Heart right ventricle (tissue), 16 donors: ENCODE results near the gene DLGAP1. TPM values are rescaled to one million over a fixed set of nuclear protein-coding genes. Genes with fewer than 3 reads are reported as not detected.

Experiments
- ATAC-seq, 8 donors: fragments of 200-7000 bp; cut with Tn5 transposase; one replicate each; pipeline ENCODE4 v1.9.1; 2020; ENCODE audit warnings: mild to moderate bottlenecking in 8 of 8, moderate library complexity in 8 of 8, moderate number of reproducible peaks in 1 of 8
- DNase-seq, 2 donors: peaks; one replicate each; pipeline ENCODE4 v3.0.0-alpha.2; 2020
- H3K27ac ChIP-seq, 10 donors: fragments of 200-600 bp; sonication (generic) in 2 of 10; one replicate each; pipeline versions ENCODE4 v1.5.0 to v1.8.0; 2020 to 2022; ENCODE audit warnings: mild to moderate bottlenecking in 3 of 10
- H3K27me3 ChIP-seq, 7 donors: fragments of 200-600 bp; one replicate each; pipeline ENCODE4 v1.8.0; 2021 to 2022; ENCODE audit warnings: mild to moderate bottlenecking in 2 of 7
- H3K36me3 ChIP-seq, 9 donors: fragments of 200-600 bp; sonication (generic) in 1 of 9; one replicate each; pipeline versions ENCODE4 v1.5.0 to v1.8.0; 2020 to 2022; ENCODE audit warnings: mild to moderate bottlenecking in 2 of 9
- H3K4me1 ChIP-seq, 9 donors: fragments of 200-600 bp; sonication (generic) in 1 of 9; one replicate each; pipeline versions ENCODE4 v1.5.0 to v1.8.0; 2020 to 2022; ENCODE audit warnings: mild to moderate bottlenecking in 4 of 9
- H3K4me3 ChIP-seq, 10 donors: fragments of 200-600 bp; sonication (generic) in 2 of 10; one replicate each; pipeline versions ENCODE4 v1.5.0 to v1.8.0; 2020 to 2022; ENCODE audit warnings: mild to moderate bottlenecking in 7 of 10, moderate library complexity in 2 of 10
- H3K9me3 ChIP-seq, 11 donors: fragments of 200-600 bp in 10 of 11; sonication (generic) in 2 of 11; one replicate each; pipeline versions ENCODE4 v1.5.0 to v1.8.0; 2013 to 2022; ENCODE audit warnings: mild to moderate bottlenecking in 2 of 11, control low read depth in 1 of 11, moderate library complexity in 1 of 11
- WGBS, 2 donors: extraction: QIAGEN DNeasy Blood & Tissue Kit; methylation state at CpG; one replicate each; pipeline ENCODE4 v1.1.7; 2013; ENCODE audit warnings: inconsistent platforms in 1 of 2; 5-methylcytosine and 5-hydroxymethylcytosine counted together
- intact Hi-C, 10 donors: fragments of 100-400 bp; cut with DNase I; formaldehyde crosslinking; loops; one replicate each; pipeline versions ENCODE4 v1.11.1 to v1.14.2; 2022
- polyA plus RNA-seq, 2 donors: library from polyadenylated mRNA; stranded (reverse); fragments of 200-250 nt; gene quantifications; one replicate each; pipeline ENCODE4 v1.2.3, GENCODE V29; 2013
- total RNA-seq, 10 donors: library from RNA; stranded (reverse); fragmentation: NEBNext Ultra II Directional in 3 of 10; extraction: Animal tissue kit (Norgen Biotek cat#: 25700) in 3 of 10; gene quantifications; one replicate each; pipeline versions ENCODE4 v1.2.1 to v1.2.4, GENCODE V29; 2021 to 2023
- TF ChIP-seq, protein P1 (sequence below), 9 donors: fragments of 200-600 bp; sonication (generic) in 2 of 9; IDR thresholded peaks; one replicate each; pipeline versions ENCODE4 v1.5.0 to v1.8.0; 2021 to 2022; ENCODE audit warnings: antibody characterized with exemption in 9 of 9, mild to moderate bottlenecking in 5 of 9, moderate library complexity in 1 of 9
- donor health status: Arrhythmogenic right ventricular cardiomyopathy.
- donor health status: ischemic (EF 13 %, LVEDD 7.1; RV severe dilation, severe dysfunction).
- donor health status: healthy with polysubstance abuse.
- donor health status: DM: no; HTN: yes; CAD: no.
- donor health status: DM: no; HTN: no; CAD: no.
- donor health status: ischemic (EF 25% LVEDD 6.9; RV normal size, moderate dysfunction).
- donor health status: ischemic (EF 25% LVEDD 5.7; RV mildly dilated, moderate dysfunction).
- donor health status: healthy.
- donor health status: DM: yes; HTN: yes; CAD: no.
- donor health status: Ischemic cardiomyopathy.
- donor health status: ischemic (EF 35%, LVEDD 5.7; RV mildly dilated, moderate dysfunction).
- donor health status: nonischemic (EF 11% LVEDD 7.7; RV severe dilation, severe dysfunction).
- donor health status: DM: yes; HTN: yes; CAD: no.
- donor health status: PGD.
- donor health status: ischemic (EF 29% LVEDD 5.4; RV normal size, mild dysfunction).
- donor health status: nonischemic (EF 23%, LVEDD 6.1; RV moderate dilation, normal function).

The DLGAP1 gene
- total and polyA plus RNA-seq, 12 donors = 0.07 to 7.2 (median 1.0) TPM; not detected in 2

DNA sequence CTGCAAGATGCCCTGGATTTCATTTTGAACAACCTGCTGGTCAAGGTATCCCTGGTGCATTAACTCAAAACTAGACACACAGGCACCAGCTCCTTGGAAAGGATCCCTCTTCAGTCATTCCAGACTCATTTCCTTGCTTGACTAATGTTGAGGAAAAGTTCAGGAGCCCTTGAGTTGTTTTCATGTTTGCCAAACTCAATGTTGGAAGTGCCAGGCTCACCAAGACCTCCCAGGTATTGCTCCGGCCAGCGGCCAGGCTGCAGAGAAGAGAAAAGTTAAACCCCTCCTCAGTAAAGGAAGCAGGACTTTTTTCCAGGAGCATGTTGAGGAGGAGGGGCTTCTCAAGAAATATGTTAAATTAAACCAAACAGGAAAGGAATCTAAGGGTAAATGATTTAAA, 962.4 kb downstream of the DLGAP1 start:
- peaks cover 0 to 5% (median 0%) of the 10 kb centered on the region in 9 donors for H3K4me1 ChIP-seq
- no peak for DNase-seq
- H3K36me3 ChIP-seq = no peaks in the 10 kb centered on the region
- 90 to 92% methylated on average over 2 of the region's 2 CpGs for WGBS, 2 donors
- no peak for ATAC-seq
- H3K9me3 ChIP-seq = no peaks in the 10 kb centered on the region
- no peak overlapping the region for H3K27ac ChIP-seq
- TF ChIP-seq, protein P1, sequence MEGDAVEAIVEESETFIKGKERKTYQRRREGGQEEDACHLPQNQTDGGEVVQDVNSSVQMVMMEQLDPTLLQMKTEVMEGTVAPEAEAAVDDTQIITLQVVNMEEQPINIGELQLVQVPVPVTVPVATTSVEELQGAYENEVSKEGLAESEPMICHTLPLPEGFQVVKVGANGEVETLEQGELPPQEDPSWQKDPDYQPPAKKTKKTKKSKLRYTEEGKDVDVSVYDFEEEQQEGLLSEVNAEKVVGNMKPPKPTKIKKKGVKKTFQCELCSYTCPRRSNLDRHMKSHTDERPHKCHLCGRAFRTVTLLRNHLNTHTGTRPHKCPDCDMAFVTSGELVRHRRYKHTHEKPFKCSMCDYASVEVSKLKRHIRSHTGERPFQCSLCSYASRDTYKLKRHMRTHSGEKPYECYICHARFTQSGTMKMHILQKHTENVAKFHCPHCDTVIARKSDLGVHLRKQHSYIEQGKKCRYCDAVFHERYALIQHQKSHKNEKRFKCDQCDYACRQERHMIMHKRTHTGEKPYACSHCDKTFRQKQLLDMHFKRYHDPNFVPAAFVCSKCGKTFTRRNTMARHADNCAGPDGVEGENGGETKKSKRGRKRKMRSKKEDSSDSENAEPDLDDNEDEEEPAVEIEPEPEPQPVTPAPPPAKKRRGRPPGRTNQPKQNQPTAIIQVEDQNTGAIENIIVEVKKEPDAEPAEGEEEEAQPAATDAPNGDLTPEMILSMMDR (IDR thresholded peaks at IDR 0.05) = no peak
- H3K27me3 ChIP-seq = peaks cover 0 to 7% (median 0%) of the 10 kb centered on the region in 7 donors
- H3K4me3 ChIP-seq = no peak overlapping the region
- intact Hi-C loops = no loop called here

GRCh38 chr18:3491981-3492555, 963.0 kb downstream of the DLGAP1 start:
- no peak for DNase-seq
- intact Hi-C loops = no loop called here
- H3K27ac ChIP-seq = no peak overlapping the region
- no peaks in the 10 kb centered on the region for H3K9me3 ChIP-seq
- no peak overlapping the region for H3K4me3 ChIP-seq
- peaks cover 0 to 7% (median 0%) of the 10 kb centered on the region in 7 donors for H3K27me3 ChIP-seq
- no peaks in the 10 kb centered on the region for H3K36me3 ChIP-seq
- TF ChIP-seq, protein P1 (IDR thresholded peaks at IDR 0.05) = no peak
- WGBS, 2 donors = 0% methylated on average over 1 of the region's 1 CpG
- peaks cover 0 to 5% (median 0%) of the 10 kb centered on the region in 9 donors for H3K4me1 ChIP-seq
- ATAC-seq = no peak

- Histone ChIP-seq H3K4me1 (peaks cover 0 to 5% (median 0%) of the 10 kb centered on the region in 9 donors), H3K4me3 (no peak overlapping the region), H3K9me3 (no peaks in the 10 kb centered on the region), H3K27me3 (peaks cover 0 to 7% (median 0%) of the 10 kb centered on the region in 7 donors), H3K36me3 (no peaks in the 10 kb centered on the region), H3K27ac (no peak overlapping the region)
- TF ChIP-seq, protein P1 (IDR thresholded peaks at IDR 0.05) = no peak
- ATAC-seq (no peak), DNase-seq (no peak)
- intact Hi-C loops = no loop called here
- 92 to 94% methylated on average over 6 of the region's 6 CpGs for WGBS, 2 donors
Observed at GRCh38 chr18:3489462-3489861, 965.6 kb downstream of the DLGAP1 start.

GRCh38 chr18:3486512-3486911, 968.6 kb downstream of the DLGAP1 start:
- Histone ChIP-seq H3K27ac (no peak overlapping the region), H3K9me3 (no peaks in the 10 kb centered on the region), H3K4me3 (no peak overlapping the region), H3K27me3 (peaks cover 0 to 9% (median 0%) of the 10 kb centered on the region in 7 donors), H3K36me3 (no peaks in the 10 kb centered on the region), H3K4me1 (no peaks in the 10 kb centered on the region)
- ATAC-seq (no peak), DNase-seq (no peak)
- intact Hi-C loops = no loop called here
- 59 to 64% methylated on average over 7 of the region's 7 CpGs for WGBS, 2 donors
- TF ChIP-seq, protein P1 (IDR thresholded peaks at IDR 0.05) = no peak
